GM12878 (cell line): ENCODE results near the gene SLMAP. TPM values are rescaled to one million over a fixed set of nuclear protein-coding genes. Genes with fewer than 3 reads are reported as not detected.

Experiments used
- ATAC-seq: fragments of 200-7000 bp; cut with Tn5 transposase; 3 replicates; pipeline ENCODE4 v1.9.1; 2020; ENCODE audit warnings: mild to moderate bottlenecking, moderate library complexity
- BruUV-seq: library from RNA; stranded (reverse); fragments of 400-500 nt; replicated peaks from 2 replicates; lab custom pipeline; 2021; lab: Mats Ljungman, UMichigan
- CTCF ChIA-PET: fragments of 300-600 bp; sonication (Branson Sonifier 250); formaldehyde crosslinking; extraction: SDS; loops from one replicate; lab custom pipeline; 2021; ENCODE audit warnings: inconsistent platforms; lab: Yijun Ruan, JAX
- POLR2A ChIA-PET: fragments of 350-600 bp; formaldehyde crosslinking; extraction: SDS; loops from one replicate; lab custom pipeline; 2021; ENCODE audit warnings: inconsistent platforms; lab: Charles Lee
- RAD21 ChIA-PET: fragments of 300-600 bp; sonication (Branson Sonifier 250); formaldehyde crosslinking; loops from one replicate; lab custom pipeline; 2023; ENCODE audit warnings: antibody characterized with exemption; ENCODE audit not compliant: unreplicated experiment; lab: Charles Lee
- SMC1A ChIA-PET: fragments of 300-600 bp; sonication (Branson Sonifier 250); formaldehyde crosslinking; loops from one replicate; lab custom pipeline; 2023; ENCODE audit not compliant: unreplicated experiment, uncharacterized antibody; lab: Charles Lee
- DNase-seq: peaks from one replicate; pipeline ENCODE4 v3.0.0-alpha.2; 2011; ENCODE audit warnings: low read depth, low spot score
- FAIRE-seq: peaks from 3 replicates; lab custom pipeline; 2011; peaks lifted over from hg19 to GRCh38; lab: Jason Lieb, UNC
- H2AFZ ChIP-seq: 2 replicates; pipeline ENCODE4 v1.6.0; 2011; ENCODE audit warnings: low read depth, low read length, control low read depth; ENCODE audit not compliant: control insufficient read depth
- H3K27ac ChIP-seq: 2 replicates; pipeline ENCODE4 v1.5.1; 2011; ENCODE audit warnings: control low read depth; ENCODE audit not compliant: control insufficient read depth, insufficient read depth
- H3K27me3 ChIP-seq, 2 experiments: replicated peaks in 1 of 2; 2 replicates each; pipeline versions ENCODE4 v1.6.0 to v1.6.1; 2011; ENCODE audit warnings: low read length in 1 of 2; ENCODE audit not compliant: control insufficient read depth in 2 of 2, insufficient read depth in 2 of 2
- H3K36me3 ChIP-seq, 2 experiments: 2 replicates each; pipeline ENCODE4 v1.5.1; 2011; ENCODE audit warnings: low read length in 1 of 2; ENCODE audit not compliant: control insufficient read depth in 2 of 2, insufficient read depth in 2 of 2
- H3K4me1 ChIP-seq: 2 replicates; pipeline ENCODE4 v1.6.1; 2011; ENCODE audit warnings: mild to moderate bottlenecking, low read length, moderate library complexity, mixed read lengths; ENCODE audit not compliant: control insufficient read depth, insufficient read depth
- H3K4me2 ChIP-seq: 2 replicates; pipeline ENCODE4 v1.6.0; 2011; ENCODE audit warnings: control low read depth; ENCODE audit not compliant: control insufficient read depth, insufficient read depth
- H3K4me3 ChIP-seq: fragments of 200-600 bp; sonication (generic); 2 replicates; pipeline ENCODE4 v1.5.1; 2016
- H3K79me2 ChIP-seq: 2 replicates; pipeline ENCODE4 v1.6.0; 2011; ENCODE audit warnings: low read length; ENCODE audit not compliant: control insufficient read depth, insufficient read depth
- H3K9ac ChIP-seq: 2 replicates; pipeline ENCODE4 v1.8.0; 2011; ENCODE audit warnings: low read length, control low read depth, mixed read lengths; ENCODE audit not compliant: control insufficient read depth, insufficient read depth
- H3K9me3 ChIP-seq: replicated peaks from 3 replicates; pipeline ENCODE4 v1.5.1; 2011; ENCODE audit warnings: mild to moderate bottlenecking, low read length; ENCODE audit not compliant: control insufficient read depth, insufficient read depth
- H4K20me1 ChIP-seq: 2 replicates; pipeline ENCODE4 v1.6.0; 2011; ENCODE audit not compliant: control insufficient read depth, insufficient read depth
- CBX3 ChIP-seq: fragments of 200-600 bp; sonication (generic); IDR thresholded peaks from 2 replicates; pipeline ENCODE4 v1.6.1; 2016; ENCODE audit warnings: low read depth, borderline replicate concordance
- CHD2 ChIP-seq: IDR thresholded peaks from 2 replicates; pipeline ENCODE4 v1.6.1; 2011; ENCODE audit warnings: low read depth, low read length, improper control_type of control experiment, borderline replicate concordance
- DPF2 ChIP-seq: fragments of 450-650 bp; IDR thresholded peaks from 2 replicates; pipeline ENCODE4 v1.6.1; 2017; ENCODE audit warnings: mild to moderate bottlenecking
- IKZF1 ChIP-seq: fragments of 450-650 bp; conservative IDR thresholded peaks from 2 replicates; pipeline ENCODE4 v1.6.1; 2017; ENCODE audit warnings: antibody characterized with exemption, mild to moderate bottlenecking
- NRF1 ChIP-seq: conservative IDR thresholded peaks from 2 replicates; pipeline ENCODE4 v1.6.1; 2011; ENCODE audit warnings: mild to moderate bottlenecking, low read depth, low read length, improper control_type of control experiment
- RB1 ChIP-seq: fragments of 450-650 bp; formaldehyde crosslinking; IDR thresholded peaks from 2 replicates; pipeline ENCODE4 v1.6.1; 2017; ENCODE audit warnings: mild to moderate bottlenecking, borderline replicate concordance
- RCOR1 ChIP-seq: conservative IDR thresholded peaks from 2 replicates; pipeline ENCODE4 v1.6.1; 2012; ENCODE audit warnings: low read depth, low read length, improper control_type of control experiment
- SMARCA5 ChIP-seq: fragments of 450-650 bp; IDR thresholded peaks from 2 replicates; pipeline ENCODE4 v1.6.1; 2017; ENCODE audit warnings: mild to moderate bottlenecking
- ZNF207 ChIP-seq: fragments of 450-650 bp; IDR thresholded peaks from 2 replicates; pipeline ENCODE4 v1.6.1; 2014; ENCODE audit warnings: antibody characterized with exemption, mild to moderate bottlenecking, borderline replicate concordance
- WGBS: methylation state at CpG from one replicate; pipeline ENCODE4 v1.1.6; 2016; ENCODE audit warnings: low lambda C conversion rate; ENCODE audit not compliant: insufficient replicate concordance, insufficient coverage; ENCODE audit errors: missing lambda C conversion rate; 5-methylcytosine and 5-hydroxymethylcytosine counted together
- in situ Hi-C: fragments of 300-500 bp; cut with MboI; formaldehyde crosslinking; loops from 9 replicates; pipeline ENCODE4 v1.14.3; 2018; ENCODE audit warnings: mixed read lengths
- intact Hi-C: fragments of 100-400 bp; cut with micrococcal nuclease; formaldehyde crosslinking; loops from one replicate; pipeline ENCODE4 v1.14.2; 2022; ENCODE audit not compliant: unreplicated experiment
- polyA plus RNA-seq, 11 experiments: library from polyadenylated mRNA; depleted of rRNA in 4 of 11; unstranded in 6 of 11; stranded (reverse) in 5 of 11; fragments of >200 nt; fragmentation: Nextera tagmentation in 4 of 11; fragmentation: Illumina TruSeq in 1 of 11; extraction: Ambion mirVana in 4 of 11; extraction: Trizol in 1 of 11; gene quantifications; 1 replicate in 1 of 11; 2 replicates in 10 of 11; pipeline versions ENCODE4 v1.2.1 to v1.2.3, GENCODE V29; 2011 to 2016; ENCODE audit warnings: inconsistent platforms in 2 of 11, missing spikeins in 2 of 11, low read depth in 1 of 11
- total RNA-seq, 4 experiments: library from RNA; depleted of rRNA in 3 of 4; stranded (reverse); fragments of >200 nt in 3 of 4; fragmentation: Illumina TruSeq in 1 of 4; extraction: Trizol in 1 of 4; gene quantifications; 2 replicates each; pipeline versions ENCODE4 v1.2.1 to v1.2.3, GENCODE V29; 2013 to 2021
- TF ChIP-seq, protein P1 (sequence below): IDR thresholded peaks from 2 replicates; pipeline ENCODE4 v1.6.1; 2011; ENCODE audit warnings: low read depth, mild to moderate bottlenecking, low read length, moderate library complexity, borderline replicate concordance; ENCODE audit errors: extremely low read depth
- TF ChIP-seq, protein P2 (sequence below): IDR thresholded peaks from 2 replicates; pipeline ENCODE4 v1.6.1; 2012; ENCODE audit warnings: low read length, inconsistent platforms
- TF ChIP-seq, protein P3 (sequence below): fragments of 450-650 bp; IDR thresholded peaks from 2 replicates; pipeline ENCODE4 v1.6.1; 2017; ENCODE audit warnings: mild to moderate bottlenecking

The SLMAP gene
- total and polyA plus RNA-seq, 10 of the 15 experiments (the other 5 are each of a cell fraction or from before 2014, with no cell fraction given), result 8.3 to 43.8 (median 26.4) TPM

DNA sequence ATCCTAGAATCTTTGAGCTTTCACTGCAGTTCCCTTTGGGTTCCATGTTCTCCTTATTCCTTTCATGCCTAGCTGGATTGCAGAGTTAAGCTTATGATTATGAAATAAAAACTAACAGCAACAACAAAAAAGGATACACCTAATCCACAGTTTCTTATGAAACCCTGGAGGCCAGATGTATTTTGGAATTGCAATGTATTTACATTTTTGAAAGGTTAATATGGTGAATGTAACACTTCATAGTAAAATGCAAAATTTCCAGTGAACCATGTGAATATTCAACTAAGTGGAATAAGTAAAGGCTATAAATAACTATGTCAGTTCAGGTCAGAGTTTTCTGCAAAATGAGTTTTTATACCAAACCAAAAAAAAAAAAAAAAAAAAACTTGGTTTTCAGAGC is 186.3 kb downstream of the SLMAP start (continued):
- TF ChIP-seq, protein P1, sequence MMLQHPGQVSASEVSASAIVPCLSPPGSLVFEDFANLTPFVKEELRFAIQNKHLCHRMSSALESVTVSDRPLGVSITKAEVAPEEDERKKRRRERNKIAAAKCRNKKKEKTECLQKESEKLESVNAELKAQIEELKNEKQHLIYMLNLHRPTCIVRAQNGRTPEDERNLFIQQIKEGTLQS, result no peak
- TF ChIP-seq, protein P2, sequence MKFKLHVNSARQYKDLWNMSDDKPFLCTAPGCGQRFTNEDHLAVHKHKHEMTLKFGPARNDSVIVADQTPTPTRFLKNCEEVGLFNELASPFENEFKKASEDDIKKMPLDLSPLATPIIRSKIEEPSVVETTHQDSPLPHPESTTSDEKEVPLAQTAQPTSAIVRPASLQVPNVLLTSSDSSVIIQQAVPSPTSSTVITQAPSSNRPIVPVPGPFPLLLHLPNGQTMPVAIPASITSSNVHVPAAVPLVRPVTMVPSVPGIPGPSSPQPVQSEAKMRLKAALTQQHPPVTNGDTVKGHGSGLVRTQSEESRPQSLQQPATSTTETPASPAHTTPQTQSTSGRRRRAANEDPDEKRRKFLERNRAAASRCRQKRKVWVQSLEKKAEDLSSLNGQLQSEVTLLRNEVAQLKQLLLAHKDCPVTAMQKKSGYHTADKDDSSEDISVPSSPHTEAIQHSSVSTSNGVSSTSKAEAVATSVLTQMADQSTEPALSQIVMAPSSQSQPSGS, result no peak
- TF ChIP-seq IKZF1 (no peak), NRF1 (no peak), CBX3 (no peak), SMARCA5 (no peak), RCOR1 (no peak), CHD2 (no peak), ZNF207 (no peak)

DNA sequence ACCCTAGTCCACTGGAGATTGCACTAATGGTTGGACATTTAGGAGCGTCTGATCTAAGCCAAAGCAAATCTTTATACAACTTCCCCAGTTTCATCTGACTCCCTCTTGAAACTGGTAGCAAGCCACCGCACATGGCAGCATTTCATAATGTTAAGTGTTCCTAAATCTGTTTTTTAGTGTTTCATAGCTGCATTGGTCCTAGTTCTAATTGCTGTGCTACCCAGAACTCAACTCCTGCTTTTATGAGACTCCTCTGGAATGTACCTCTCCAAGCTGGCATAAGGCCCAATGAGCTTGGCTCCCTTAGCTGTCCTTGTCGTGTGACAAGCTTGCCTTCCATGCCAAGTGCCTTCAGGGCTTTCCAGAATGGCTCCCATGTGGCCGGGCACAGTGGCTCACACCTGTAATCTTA is 186.8 kb downstream of the SLMAP start:
- FAIRE-seq (no peak), ATAC-seq (no peak), DNase-seq (no peak)
- Histone ChIP-seq H4K20me1 (no peaks in the 10 kb centered on the region), H3K27ac (no peak overlapping the region), H3K36me3 (no peaks in the 10 kb centered on the region), H2AFZ (no peak overlapping the region), H3K4me2 (no peak overlapping the region), H3K79me2 (no peaks in the 10 kb centered on the region), H3K9me3 (no peaks in the 10 kb centered on the region), H3K27me3 (no peaks in the 10 kb centered on the region), H3K4me3 (no peak overlapping the region), H3K4me1 (no peaks in the 10 kb centered on the region), H3K9ac (no peak overlapping the region)
- in situ Hi-C loops (no loop called here), intact Hi-C loops (no loop called here)
- BruUV-seq, result no TSS peak
- CTCF ChIA-PET, result interaction anchor here (0.6 to 1.4 kb wide), 2 partner anchors 10 to 11 kb away, joined by 4 to 6 read pairs; no protein-coding TSS in a partner anchor
- TF ChIP-seq RB1 (no peak), DPF2 (no peak)
- TF ChIP-seq, protein P3, sequence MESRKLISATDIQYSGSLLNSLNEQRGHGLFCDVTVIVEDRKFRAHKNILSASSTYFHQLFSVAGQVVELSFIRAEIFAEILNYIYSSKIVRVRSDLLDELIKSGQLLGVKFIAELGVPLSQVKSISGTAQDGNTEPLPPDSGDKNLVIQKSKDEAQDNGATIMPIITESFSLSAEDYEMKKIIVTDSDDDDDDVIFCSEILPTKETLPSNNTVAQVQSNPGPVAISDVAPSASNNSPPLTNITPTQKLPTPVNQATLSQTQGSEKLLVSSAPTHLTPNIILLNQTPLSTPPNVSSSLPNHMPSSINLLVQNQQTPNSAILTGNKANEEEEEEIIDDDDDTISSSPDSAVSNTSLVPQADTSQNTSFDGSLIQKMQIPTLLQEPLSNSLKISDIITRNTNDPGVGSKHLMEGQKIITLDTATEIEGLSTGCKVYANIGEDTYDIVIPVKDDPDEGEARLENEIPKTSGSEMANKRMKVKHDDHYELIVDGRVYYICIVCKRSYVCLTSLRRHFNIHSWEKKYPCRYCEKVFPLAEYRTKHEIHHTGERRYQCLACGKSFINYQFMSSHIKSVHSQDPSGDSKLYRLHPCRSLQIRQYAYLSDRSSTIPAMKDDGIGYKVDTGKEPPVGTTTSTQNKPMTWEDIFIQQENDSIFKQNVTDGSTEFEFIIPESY, result no peak
- RAD21 ChIA-PET, result interaction anchor here (0.7 to 1.6 kb wide), 2 partner anchors 62 to 1083 kb away, joined by 3 read pairs; no protein-coding TSS in a partner anchor
- POLR2A ChIA-PET, result interaction anchor here (0.5 kb wide), 1 partner anchor 736 kb away, joined by 3 read pairs; no protein-coding TSS in a partner anchor
- SMC1A ChIA-PET, result no interaction called here
- 84% methylated on average over 4 of the region's 4 CpGs for WGBS
